ENCODE results near the gene GPR37L1. TPM values are rescaled to one million over a fixed set of nuclear protein-coding genes. Genes with fewer than 3 reads are reported as not detected.

GPR37L1 gene
- total and polyA plus RNA-seq, 10 donors: 0.16 TPM; not detected in 9

DNA sequence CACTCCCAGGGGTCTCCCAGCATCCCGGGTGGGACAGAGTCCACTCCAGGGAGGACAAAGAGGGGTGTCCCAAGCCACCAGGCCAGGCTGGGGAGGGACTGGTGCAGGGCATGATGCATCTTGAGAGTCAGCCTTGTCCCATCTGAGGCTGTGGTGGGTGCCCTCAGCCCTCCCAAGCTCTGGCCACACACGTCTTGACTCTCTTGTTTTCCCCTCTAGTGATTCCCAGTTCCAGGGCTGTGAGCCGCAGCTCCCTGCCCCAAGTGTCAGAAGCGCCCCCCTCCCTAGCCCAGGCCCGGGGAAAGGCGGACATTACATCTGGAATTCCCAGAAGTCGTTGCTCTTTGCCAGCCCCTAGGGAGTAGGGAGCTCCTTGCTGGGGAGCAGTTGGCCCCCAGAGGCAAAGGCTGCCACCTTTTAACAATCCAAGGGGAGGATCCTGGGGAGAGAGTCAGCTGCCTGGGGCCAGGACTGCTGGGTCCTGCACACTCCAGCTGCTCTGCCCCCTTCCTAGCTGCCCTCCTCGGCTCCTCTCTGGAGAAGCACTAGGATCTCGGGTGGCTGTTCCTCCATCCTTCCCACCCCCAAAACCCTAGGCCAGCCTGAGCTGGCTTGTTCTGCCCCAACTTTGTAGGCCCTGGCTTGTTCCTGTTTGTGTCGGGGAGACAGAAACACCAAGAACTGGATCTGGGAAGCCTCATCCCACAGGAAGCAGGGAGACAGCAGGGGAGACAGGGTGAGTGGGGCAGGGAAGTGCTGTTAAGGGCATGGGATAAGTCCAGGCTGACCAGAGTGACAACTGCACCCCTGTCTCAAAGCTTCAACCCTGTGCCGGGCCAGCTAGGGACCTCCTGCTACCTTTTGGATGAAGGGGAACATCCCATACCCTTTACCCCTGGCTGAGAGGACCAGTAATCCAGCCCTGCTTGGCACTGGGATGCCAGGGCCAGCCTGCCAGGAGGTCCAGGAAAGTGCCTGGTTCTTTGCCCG lies 40.9 kb downstream of the GPR37L1 start:
- no peaks in the 10 kb centered on the region for H3K27me3 ChIP-seq (replicated peaks in 1 of 7)
- DNase-seq: no peak
- intact Hi-C loops (cut with DNase I; ENCODE audit: low total_unique reads): no loop called here
- no peaks in the 10 kb centered on the region for H3K9me3 ChIP-seq
- TF ChIP-seq POLR2AphosphoS5 (IDR thresholded peaks at IDR 0.05) (no peak), POLR2A (IDR thresholded peaks at IDR 0.05) (no peak)
- TF ChIP-seq, protein P1, sequence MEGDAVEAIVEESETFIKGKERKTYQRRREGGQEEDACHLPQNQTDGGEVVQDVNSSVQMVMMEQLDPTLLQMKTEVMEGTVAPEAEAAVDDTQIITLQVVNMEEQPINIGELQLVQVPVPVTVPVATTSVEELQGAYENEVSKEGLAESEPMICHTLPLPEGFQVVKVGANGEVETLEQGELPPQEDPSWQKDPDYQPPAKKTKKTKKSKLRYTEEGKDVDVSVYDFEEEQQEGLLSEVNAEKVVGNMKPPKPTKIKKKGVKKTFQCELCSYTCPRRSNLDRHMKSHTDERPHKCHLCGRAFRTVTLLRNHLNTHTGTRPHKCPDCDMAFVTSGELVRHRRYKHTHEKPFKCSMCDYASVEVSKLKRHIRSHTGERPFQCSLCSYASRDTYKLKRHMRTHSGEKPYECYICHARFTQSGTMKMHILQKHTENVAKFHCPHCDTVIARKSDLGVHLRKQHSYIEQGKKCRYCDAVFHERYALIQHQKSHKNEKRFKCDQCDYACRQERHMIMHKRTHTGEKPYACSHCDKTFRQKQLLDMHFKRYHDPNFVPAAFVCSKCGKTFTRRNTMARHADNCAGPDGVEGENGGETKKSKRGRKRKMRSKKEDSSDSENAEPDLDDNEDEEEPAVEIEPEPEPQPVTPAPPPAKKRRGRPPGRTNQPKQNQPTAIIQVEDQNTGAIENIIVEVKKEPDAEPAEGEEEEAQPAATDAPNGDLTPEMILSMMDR (IDR thresholded peaks at IDR 0.05 in 8 of 11, conservative IDR thresholded peaks at IDR 0.05 in 3 of 11): no peak
- peak overlapping the region in 1 of 8 donors; percentile 71 for H3K4me3 ChIP-seq
- WGBS, 5 donors: 61 to 82% (median 69%) methylated on average over 10 to 12 of the region's 12 CpGs
- H3K36me3 ChIP-seq: no peaks in the 10 kb centered on the region
- H3K27ac ChIP-seq: peak overlapping the region in 7 of 8 donors; percentile 88 to 96 (median 93)
- H3K4me1 ChIP-seq: peaks cover 58 to 89% (median 75%) of the 10 kb centered on the region in 6 donors

DNA sequence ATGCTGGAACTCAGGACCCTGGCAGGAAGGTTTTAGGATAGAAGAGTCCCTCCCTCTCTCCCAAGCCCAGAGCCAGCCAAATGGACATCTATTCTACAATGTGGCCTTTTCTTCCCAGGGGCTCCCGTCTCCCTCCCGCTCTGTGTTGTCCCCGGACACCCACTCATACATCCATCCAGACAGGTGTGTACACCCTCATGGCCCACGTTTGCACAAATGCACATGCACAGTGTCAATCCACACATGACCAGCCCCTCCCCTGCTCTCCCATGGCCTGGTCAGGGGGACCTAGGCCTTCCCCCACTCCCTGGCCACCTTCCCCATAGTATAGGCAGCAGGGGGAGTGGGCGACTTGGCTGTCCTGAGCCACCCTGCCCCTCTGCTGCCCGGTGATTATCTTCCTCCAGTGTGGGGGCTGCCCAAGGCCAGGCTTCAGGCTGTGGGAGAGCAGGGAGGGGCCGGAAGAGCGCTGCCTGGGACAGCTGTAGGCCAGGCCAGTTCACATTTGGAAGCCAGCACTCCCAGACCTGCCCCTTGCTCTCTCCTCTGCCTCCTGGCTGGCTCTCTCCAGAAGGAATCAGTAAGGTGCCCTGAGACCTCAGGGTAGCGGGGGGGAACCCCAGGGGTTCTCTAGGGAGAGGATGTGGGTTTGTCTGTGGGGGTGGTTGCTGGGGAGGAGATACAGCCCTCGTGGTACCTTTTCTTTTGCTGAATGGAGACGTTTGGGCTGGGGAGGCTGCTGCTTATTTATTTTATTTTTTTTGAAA lies 41.7 kb downstream of the GPR37L1 start:
- peak overlapping the region in 2 of 8 donors; percentile 15 to 38 for H3K4me3 ChIP-seq
- peaks cover 52 to 81% (median 66%) of the 10 kb centered on the region in 6 donors for H3K4me1 ChIP-seq
- peak; percentile 90 for DNase-seq
- TF ChIP-seq POLR2A (IDR thresholded peaks at IDR 0.05) (no peak), POLR2AphosphoS5 (IDR thresholded peaks at IDR 0.05) (peak; percentile 19 to 59 (median 47))
- TF ChIP-seq, protein P1 (IDR thresholded peaks at IDR 0.05 in 8 of 11, conservative IDR thresholded peaks at IDR 0.05 in 3 of 11): no peak
- no peaks in the 10 kb centered on the region for H3K36me3 ChIP-seq
- H3K9me3 ChIP-seq: no peaks in the 10 kb centered on the region
- WGBS, 5 donors: 30 to 56% (median 41%) methylated on average over 7 to 11 of the region's 11 CpGs
- intact Hi-C loops (cut with DNase I; ENCODE audit: low total_unique reads): no loop called here
- H3K27ac ChIP-seq: peak overlapping the region; percentile 55 to 96 (median 92)
- no peaks in the 10 kb centered on the region for H3K27me3 ChIP-seq (replicated peaks in 1 of 7)

DNA sequence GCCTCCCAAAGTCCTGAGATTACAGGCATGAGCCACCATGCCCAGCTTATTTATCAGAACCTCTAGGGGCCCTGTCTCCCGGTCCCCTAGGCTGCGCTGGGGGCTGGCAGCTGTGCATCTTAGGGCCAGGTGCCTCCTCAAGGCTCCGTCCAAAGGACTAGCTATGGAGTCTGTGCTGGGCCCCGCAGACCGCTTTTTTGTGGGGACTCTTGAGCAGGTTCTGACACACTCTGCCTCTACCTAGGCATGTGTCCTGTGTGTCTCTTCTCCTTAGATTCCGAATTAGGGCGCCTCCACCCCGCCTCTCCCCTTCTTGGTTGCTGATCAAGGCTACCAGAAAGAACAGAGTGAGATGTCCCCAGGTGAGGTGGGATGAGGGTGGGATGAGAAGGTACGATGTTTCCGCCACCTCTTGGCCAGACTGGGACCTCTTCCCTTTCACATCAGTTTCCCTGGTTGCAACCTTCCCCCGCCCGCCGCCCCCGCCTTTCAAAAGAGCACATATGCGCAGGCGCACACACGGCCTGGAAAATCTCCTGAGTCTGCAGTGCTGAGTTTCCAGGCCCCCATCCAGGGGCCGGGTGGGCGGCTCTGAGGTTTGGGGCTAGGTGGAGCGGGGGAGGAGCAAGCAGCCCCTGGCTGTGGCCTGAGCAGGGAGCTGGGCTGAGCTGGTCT lies 42.7 kb downstream of the GPR37L1 start:
- TF ChIP-seq, protein P1 (IDR thresholded peaks at IDR 0.05 in 8 of 11, conservative IDR thresholded peaks at IDR 0.05 in 3 of 11): no peak
- TF ChIP-seq POLR2A (IDR thresholded peaks at IDR 0.05): no peak
- TF ChIP-seq POLR2AphosphoS5 (IDR thresholded peaks at IDR 0.05): no peak
- DNase-seq: no peak
- 75 to 82% (median 79%) methylated on average over 15 to 20 of the region's 20 CpGs for WGBS, 5 donors
- intact Hi-C loops (cut with DNase I; ENCODE audit: low total_unique reads): no loop called here
- Histone ChIP-seq H3K9me3 (no peaks in the 10 kb centered on the region), H3K27me3 (replicated peaks in 1 of 7) (no peaks in the 10 kb centered on the region), H3K4me1 (peaks cover 47 to 71% (median 57%) of the 10 kb centered on the region in 6 donors), H3K27ac (peak overlapping the region in 7 of 8 donors; percentile 55 to 96 (median 93)), H3K36me3 (no peaks in the 10 kb centered on the region), H3K4me3 (peak overlapping the region in 2 of 8 donors; percentile 15 to 32)
